Measurements from ENCODE around the gene CARS2.

CARS2 gene

DNA sequence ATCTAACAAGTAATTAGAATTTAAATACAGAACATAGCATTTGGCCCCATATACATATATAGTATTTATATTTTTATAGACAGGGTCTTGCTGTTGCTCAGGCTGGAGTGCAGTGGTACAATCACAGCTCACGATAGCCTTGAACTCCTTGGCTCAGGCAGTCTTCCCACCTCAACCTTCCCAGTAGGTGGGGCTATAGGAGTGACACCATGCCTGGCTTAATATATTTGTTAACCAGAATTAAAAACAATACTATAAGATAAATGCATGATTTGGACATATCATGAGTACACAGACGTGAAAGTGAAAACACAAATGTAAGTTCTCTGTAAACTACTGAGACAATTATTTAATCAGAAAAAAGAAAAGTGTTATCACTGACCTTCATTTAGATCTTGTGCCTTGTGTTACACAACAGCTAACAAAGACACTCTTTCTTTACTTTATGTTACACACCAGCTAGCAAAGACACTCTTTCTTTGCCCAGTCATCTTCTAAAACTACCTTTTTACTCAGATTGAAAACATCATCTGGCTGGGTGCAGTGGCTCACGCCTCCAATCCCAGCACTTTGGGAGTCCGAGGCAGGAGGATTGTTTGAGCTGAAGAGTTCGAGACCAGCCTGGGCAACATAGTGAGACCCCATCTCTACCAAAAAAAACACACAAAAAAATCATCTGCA, 22.6 kb downstream of the CARS2 start (continued):
- TF ChIP-seq, protein P1, sequence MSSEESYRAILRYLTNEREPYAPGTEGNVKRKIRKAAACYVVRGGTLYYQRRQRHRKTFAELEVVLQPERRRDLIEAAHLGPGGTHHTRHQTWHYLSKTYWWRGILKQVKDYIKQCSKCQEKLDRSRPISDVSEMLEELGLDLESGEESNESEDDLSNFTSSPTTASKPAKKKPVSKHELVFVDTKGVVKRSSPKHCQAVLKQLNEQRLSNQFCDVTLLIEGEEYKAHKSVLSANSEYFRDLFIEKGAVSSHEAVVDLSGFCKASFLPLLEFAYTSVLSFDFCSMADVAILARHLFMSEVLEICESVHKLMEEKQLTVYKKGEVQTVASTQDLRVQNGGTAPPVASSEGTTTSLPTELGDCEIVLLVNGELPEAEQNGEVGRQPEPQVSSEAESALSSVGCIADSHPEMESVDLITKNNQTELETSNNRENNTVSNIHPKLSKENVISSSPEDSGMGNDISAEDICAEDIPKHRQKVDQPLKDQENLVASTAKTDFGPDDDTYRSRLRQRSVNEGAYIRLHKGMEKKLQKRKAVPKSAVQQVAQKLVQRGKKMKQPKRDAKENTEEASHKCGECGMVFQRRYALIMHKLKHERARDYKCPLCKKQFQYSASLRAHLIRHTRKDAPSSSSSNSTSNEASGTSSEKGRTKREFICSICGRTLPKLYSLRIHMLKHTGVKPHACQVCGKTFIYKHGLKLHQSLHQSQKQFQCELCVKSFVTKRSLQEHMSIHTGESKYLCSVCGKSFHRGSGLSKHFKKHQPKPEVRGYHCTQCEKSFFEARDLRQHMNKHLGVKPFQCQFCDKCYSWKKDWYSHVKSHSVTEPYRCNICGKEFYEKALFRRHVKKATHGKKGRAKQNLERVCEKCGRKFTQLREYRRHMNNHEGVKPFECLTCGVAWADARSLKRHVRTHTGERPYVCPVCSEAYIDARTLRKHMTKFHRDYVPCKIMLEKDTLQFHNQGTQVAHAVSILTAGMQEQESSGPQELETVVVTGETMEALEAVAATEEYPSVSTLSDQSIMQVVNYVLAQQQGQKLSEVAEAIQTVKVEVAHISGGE (tag by site-specific recombination; conservative IDR thresholded peaks at IDR 0.05; ENCODE audit: low read depth): no peak

DNA sequence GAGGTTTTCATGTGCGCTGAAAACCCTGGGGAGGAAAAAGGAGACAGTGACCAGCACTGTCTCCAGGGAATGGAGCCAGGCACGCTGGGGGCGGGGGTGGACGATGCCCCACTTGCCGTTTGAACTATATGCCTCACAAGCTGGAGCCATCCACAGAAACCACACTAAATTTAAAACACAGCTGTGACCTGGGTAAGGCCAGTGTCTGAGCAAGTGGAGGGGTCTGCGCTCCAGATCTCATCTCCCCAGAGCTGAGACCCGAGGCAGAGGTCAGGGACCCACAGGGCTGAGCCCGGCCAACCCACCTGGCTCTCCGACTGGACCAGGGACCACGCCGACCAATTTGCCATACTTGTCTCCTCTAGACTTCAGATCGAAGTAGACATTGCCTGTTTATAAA, 23.2 kb downstream of the CARS2 start:
- H3K4me3 ChIP-seq (ENCODE audit: low read depth, low read length): no peak overlapping the region
- ChIA-PET POLR2A (interaction anchor here (0.5 kb wide), 1 partner anchor 54 kb away, joined by 3 read pairs; no protein-coding TSS in a partner anchor), CTCF (interaction anchor here (0.9 to 1.1 kb wide), 2 partner anchors 135 to 211 kb away, joined by 3 to 5 read pairs; no protein-coding TSS in a partner anchor)
- peaks cover 10 to 79% of the 10 kb centered on the region in 2 experiments; a peak in 2 of 3 replicates for H3K36me3 ChIP-seq (ENCODE audit: control insufficient read depth in 2 of 2, insufficient read depth in 1 of 2, low read length in 2 of 2)
- no peak overlapping the region for H3K27ac ChIP-seq (ENCODE audit: extremely low read depth, low read depth, low read length)
- H3K4me1 ChIP-seq (ENCODE audit: control insufficient read depth, insufficient read depth, low read length): no peaks in the 10 kb centered on the region
- no peak for TF ChIP-seq ZBTB44 (tag by site-specific recombination; IDR thresholded peaks at IDR 0.05)
- TF ChIP-seq ZNF629 (tag by site-specific recombination; IDR thresholded peaks at IDR 0.05): no peak
- TF ChIP-seq ZNF677 (tag by site-specific recombination; IDR thresholded peaks at IDR 0.05): no peak
- no peak for TF ChIP-seq ZNF571 (tag by site-specific recombination; IDR thresholded peaks at IDR 0.05)
- no peak for TF ChIP-seq WT1 (tag by site-specific recombination; IDR thresholded peaks at IDR 0.05)
- TF ChIP-seq ZNF175 (tag by site-specific recombination; IDR thresholded peaks at IDR 0.05): no peak
- TF ChIP-seq ZNF501 (tag by site-specific recombination; IDR thresholded peaks at IDR 0.05): no peak
- no peak for TF ChIP-seq KLF17 (tag by site-specific recombination; IDR thresholded peaks at IDR 0.05)
- TF ChIP-seq ZNF354C (tag by site-specific recombination; IDR thresholded peaks at IDR 0.05; ENCODE audit: borderline replicate concordance, low read depth): no peak
- no peak for TF ChIP-seq ZNF776 (tag by site-specific recombination; IDR thresholded peaks at IDR 0.05; ENCODE audit: borderline replicate concordance)
- TF ChIP-seq ZNF670 (tag by site-specific recombination; IDR thresholded peaks at IDR 0.05; ENCODE audit: low read depth): no peak
- TF ChIP-seq, protein P2, sequence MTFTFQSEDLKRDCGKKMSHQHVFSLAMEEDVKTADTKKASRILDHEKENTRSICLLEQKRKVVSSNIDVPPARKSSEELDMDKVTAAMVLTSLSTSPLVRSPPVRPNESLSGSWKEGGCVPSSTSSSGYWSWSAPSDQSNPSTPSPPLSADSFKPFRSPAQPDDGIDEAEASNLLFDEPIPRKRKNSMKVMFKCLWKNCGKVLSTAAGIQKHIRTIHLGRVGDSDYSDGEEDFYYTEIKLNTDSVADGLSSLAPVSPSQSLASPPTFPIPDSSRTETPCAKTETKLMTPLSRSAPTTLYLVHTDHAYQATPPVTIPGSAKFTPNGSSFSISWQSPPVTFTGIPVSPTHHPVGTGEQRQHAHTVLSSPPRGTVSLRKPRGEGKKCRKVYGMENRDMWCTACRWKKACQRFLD (tag by site-specific recombination; IDR thresholded peaks at IDR 0.05): no peak
- TF ChIP-seq, protein P3, sequence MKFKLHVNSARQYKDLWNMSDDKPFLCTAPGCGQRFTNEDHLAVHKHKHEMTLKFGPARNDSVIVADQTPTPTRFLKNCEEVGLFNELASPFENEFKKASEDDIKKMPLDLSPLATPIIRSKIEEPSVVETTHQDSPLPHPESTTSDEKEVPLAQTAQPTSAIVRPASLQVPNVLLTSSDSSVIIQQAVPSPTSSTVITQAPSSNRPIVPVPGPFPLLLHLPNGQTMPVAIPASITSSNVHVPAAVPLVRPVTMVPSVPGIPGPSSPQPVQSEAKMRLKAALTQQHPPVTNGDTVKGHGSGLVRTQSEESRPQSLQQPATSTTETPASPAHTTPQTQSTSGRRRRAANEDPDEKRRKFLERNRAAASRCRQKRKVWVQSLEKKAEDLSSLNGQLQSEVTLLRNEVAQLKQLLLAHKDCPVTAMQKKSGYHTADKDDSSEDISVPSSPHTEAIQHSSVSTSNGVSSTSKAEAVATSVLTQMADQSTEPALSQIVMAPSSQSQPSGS (tag by site-specific recombination; IDR thresholded peaks at IDR 0.05; ENCODE audit: low read depth): no peak
- TF ChIP-seq BCL6B (tag by site-specific recombination; IDR thresholded peaks at IDR 0.05): no peak
- no peak for TF ChIP-seq ZNF654 (tag by site-specific recombination; IDR thresholded peaks at IDR 0.05; ENCODE audit: low read depth)
- TF ChIP-seq ZNF37A (tag by site-specific recombination; IDR thresholded peaks at IDR 0.05): no peak
- H3K9me3 ChIP-seq (ENCODE audit: control insufficient read depth, insufficient read depth, low read depth, low read length): no peaks in the 10 kb centered on the region

All from HEK293 (cell line).